GM19468 (cell line): ENCODE measurements around the gene ZRSR2.

Experiments
- ATAC-seq: cut with Tn5 transposase; IDR thresholded peaks from one replicate; pipeline ENCODE4 v1.9.1; 2021; ENCODE audit warnings: mild to moderate bottlenecking, moderate library complexity, moderate number of reproducible peaks; ENCODE audit not compliant: unreplicated experiment; ENCODE audit errors: extremely low read depth

ZRSR2 gene

GRCh38 chrX:15843960-15844359 lies 53.7 kb downstream of the ZRSR2 start:
- no peak for ATAC-seq

- ATAC-seq = no peak
Observed at GRCh38 chrX:15848576-15848975, 58.3 kb downstream of the ZRSR2 start.

- no peak for ATAC-seq
Observed at GRCh38 chrX:15849555-15849954, 59.3 kb downstream of the ZRSR2 start.

GRCh38 chrX:15853586-15854079 lies 63.3 kb downstream of the ZRSR2 start:
- ATAC-seq = no peak

- ATAC-seq = no peak
Observed at GRCh38 chrX:15854080-15854655, 63.9 kb downstream of the ZRSR2 start.

GRCh38 chrX:15854712-15855567 lies 64.7 kb downstream of the ZRSR2 start, which contains the start of gene AP1S2:
AP1S2 (minus strand) TSS chrX:15854813; CDS start chrX:15852524, 2,289 bp downstream.
- peak; percentile 95 for ATAC-seq

- no peak for ATAC-seq
Observed at GRCh38 chrX:15855568-15856221, 65.4 kb downstream of the ZRSR2 start.

- ATAC-seq = no peak
Observed at GRCh38 chrX:15856222-15856587, 65.9 kb downstream of the ZRSR2 start.

GRCh38 chrX:15856636-15857035 lies 66.4 kb downstream of the ZRSR2 start:
- ATAC-seq = no peak

- ATAC-seq = no peak
Observed at GRCh38 chrX:15858051-15858450, 67.8 kb downstream of the ZRSR2 start.

- no peak for ATAC-seq
Observed at GRCh38 chrX:15860921-15861320, 70.6 kb downstream of the ZRSR2 start.

- no peak for ATAC-seq
Observed at GRCh38 chrX:15864023-15864422, 73.7 kb downstream of the ZRSR2 start.

GRCh38 chrX:15864629-15865028 lies 74.3 kb downstream of the ZRSR2 start:
- no peak for ATAC-seq

GRCh38 chrX:15866147-15866546 lies 75.9 kb downstream of the ZRSR2 start:
- ATAC-seq = no peak

GRCh38 chrX:15869695-15870094 lies 79.4 kb downstream of the ZRSR2 start:
- ATAC-seq = no peak

- ATAC-seq = no peak
Observed at GRCh38 chrX:15870310-15870709, 80.0 kb downstream of the ZRSR2 start.
